IPS-18c (cell line): ENCODE results near the gene NAT8L.

Experiments used
- H3K4me3 ChIP-seq: 2 replicates; pipeline ENCODE4 v1.7.0; 2013; ENCODE audit warnings: low read depth, mild to moderate bottlenecking, low read length, moderate library complexity; ENCODE audit not compliant: insufficient read depth
- H3K9me3 ChIP-seq: one replicate; pipeline ENCODE4 v1.6.1; 2013; ENCODE audit warnings: mild to moderate bottlenecking, low read length, moderate library complexity; ENCODE audit not compliant: control insufficient read depth, insufficient read depth

The NAT8L gene

DNA sequence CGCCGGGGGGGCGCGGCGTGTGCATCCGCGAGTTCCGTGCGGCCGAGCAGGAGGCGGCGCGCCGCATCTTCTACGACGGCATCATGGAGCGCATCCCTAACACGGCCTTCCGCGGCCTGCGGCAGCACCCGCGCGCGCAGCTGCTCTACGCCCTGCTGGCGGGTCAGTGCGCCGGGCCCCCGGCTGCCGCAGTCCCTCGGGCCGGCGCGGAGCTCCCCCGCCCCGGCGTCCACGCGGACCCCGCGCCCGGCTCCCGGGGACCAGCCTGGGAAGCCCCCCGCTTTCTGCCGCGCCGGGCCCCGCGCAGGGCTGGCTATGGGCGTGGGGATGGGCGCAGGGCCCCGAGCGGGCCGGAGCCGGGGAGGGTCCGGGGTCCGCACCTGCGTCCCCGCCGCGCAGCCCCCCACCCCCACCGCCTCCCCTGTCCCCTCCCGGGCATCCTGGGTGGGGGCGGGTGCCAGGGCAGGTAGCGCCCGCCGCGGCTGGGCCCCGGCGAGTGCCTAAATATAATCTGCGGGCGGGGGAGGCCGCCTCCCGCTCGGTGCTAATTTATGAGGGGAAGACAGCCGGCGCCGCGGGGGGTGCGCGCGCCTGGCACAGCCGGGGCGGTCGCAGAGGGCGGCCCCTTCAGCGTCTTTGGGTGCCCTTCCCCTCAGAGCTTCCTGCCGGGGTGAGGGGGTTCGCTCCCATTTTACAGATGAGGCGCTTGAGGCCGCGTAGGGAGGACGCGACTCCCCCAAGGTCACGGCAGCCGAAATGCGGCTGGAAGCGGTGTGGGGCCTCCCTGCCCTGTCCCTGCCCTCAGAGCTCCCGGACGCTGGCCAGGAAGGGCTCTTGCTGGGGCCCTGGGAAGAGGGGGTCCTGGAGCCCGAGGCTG is 837 bp downstream of the NAT8L start:
- Histone ChIP-seq H3K4me3 (no peak overlapping the region; the same call in 1 of the 2 replicates), H3K9me3 (no peaks in the 10 kb centered on the region)

DNA sequence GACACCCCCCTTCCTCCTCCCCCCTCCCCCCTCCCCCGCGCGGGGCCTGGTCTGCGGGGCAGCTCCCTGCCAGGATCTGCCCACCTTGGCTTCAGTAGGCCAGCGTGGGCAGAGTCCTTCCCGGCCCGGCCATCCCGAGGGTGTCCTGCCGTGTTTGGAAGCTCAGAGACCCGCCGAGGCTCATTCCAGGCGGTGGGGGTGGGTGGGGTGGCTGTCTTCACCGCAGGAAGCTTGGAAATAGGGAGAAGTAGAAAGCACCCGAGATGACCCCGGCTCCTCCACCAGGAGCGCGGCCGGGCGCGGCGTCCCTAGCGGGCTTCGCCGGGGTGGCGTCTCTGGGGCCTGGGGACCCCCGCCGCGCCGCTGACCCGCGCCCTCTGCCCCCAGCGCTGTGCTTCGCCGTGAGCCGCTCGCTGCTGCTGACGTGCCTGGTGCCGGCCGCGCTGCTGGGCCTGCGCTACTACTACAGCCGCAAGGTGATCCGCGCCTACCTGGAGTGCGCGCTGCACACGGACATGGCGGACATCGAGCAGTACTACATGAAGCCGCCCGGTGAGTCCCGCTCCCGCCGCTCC is 1.6 kb downstream of the NAT8L start:
- H3K9me3 ChIP-seq = no peaks in the 10 kb centered on the region
- H3K4me3 ChIP-seq = peak overlapping the region; percentile 46

DNA sequence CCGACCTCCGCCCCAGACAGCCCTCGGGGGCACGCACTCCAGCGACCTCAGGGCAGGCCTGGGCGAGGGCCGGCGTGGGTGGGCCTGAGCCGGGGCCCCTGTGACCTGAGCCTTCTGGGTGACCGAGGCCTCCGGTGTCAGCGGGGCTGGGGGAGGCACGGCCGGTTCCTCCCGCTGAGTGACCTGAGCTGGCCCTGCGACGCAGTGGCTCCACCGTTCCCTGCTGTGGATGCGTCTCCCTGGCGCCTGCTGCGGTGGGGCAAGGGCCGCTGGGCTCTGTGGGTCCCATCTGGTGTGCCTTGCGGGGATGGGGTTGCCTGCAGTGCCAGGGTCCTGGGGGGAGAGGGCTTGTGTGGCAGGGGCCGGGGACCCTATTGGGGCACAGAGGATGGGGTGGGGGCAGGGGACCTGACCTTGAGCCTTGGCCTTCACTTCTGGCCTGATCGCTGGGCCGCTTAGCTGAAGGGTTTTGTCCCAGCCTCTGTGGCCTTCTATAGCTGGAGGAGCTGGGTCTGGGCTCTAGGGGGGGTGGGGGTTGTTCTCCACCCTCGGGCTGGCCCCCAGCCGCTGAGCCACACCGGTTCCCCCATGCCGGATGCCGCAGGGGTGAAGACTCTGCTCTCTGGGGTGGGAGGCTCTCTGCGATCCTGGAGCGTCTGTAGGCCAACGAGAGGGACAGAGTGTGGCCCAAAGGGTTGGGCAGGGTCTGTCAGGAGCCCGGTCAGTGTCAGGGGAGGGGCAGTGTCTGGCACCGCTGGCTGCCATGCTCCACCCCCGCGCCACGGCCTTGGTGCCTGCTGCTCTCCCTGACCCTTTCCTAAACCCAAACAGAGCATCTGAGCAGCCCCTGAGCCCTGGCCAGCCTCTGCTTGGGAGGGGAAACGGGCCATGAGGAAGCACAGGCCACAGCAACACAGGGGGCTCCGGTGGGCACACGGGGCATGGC is 2.3 kb downstream of the NAT8L start:
- H3K4me3 ChIP-seq = peak overlapping the region; percentile 46; the same call in 1 of the 2 replicates
- H3K9me3 ChIP-seq = no peaks in the 10 kb centered on the region

DNA sequence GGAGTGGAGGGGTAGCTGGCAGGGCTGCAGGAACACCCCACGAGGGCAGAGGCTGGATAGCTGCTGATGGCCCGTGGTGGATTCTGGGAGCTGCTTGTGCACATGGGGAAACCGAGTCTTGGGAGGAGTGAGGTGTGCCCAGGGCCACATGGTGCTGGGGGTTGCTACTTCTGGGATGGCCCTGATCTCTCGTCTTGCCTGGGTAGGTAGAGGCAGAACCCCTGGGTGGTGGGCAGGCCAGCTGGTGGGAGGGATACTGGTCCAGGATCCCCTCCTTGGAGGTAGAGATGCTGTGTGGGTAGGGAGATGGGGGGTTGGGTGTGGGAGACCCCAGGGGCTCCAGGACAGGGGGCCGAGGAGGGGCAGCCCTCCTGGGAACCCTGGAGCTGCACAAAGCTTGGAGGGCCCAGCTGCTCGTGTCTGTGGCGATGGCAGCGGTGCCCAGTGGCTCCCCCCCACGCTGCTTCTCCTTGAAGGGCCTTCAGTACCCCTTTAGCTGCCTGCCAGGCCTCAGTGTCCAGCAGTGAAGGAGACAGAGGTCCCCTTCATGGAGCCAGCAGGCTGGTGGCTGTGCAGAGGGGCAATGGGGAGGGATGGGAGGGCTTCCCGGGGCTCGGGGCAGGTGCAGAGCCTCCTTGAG is 3.2 kb downstream of the NAT8L start:
- Histone ChIP-seq H3K4me3 (no peak overlapping the region), H3K9me3 (no peaks in the 10 kb centered on the region)

DNA sequence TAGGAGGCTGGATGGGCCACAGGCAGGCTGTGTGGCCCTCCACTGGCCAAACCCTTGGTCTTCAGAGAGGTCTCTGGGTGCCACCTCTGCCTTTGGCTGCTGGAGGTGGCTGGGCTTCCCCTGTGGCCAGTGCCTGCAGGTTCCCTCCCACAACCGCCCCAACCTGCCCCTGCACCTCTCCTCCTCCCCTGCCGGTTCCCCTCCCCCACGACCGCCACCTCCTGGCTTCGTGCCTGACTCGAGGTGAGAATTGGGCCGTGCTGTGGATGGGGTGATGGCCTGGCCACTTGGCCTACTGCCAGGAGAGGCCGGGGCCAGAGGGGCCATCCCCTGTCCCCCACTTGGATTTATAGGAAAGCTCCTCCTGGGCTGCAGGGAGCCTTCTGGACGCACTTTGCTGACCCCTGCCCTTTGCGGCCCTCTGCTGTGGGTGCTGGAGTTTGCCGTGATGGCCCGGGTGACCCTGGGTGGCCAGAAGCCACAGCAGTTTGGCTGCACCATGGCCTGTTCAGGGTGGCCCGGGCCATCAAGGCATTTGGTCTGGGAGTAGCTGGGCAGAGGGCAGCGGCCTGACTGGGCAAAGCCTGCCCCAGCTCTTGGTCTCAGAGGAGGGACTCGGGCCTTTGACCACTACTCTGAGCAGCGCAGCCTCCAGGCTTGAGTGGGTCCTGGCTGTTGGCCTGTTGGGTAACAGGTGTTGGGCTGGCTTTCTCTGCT is 3.8 kb downstream of the NAT8L start:
- H3K4me3 ChIP-seq = no peak overlapping the region
- H3K9me3 ChIP-seq = no peaks in the 10 kb centered on the region

DNA sequence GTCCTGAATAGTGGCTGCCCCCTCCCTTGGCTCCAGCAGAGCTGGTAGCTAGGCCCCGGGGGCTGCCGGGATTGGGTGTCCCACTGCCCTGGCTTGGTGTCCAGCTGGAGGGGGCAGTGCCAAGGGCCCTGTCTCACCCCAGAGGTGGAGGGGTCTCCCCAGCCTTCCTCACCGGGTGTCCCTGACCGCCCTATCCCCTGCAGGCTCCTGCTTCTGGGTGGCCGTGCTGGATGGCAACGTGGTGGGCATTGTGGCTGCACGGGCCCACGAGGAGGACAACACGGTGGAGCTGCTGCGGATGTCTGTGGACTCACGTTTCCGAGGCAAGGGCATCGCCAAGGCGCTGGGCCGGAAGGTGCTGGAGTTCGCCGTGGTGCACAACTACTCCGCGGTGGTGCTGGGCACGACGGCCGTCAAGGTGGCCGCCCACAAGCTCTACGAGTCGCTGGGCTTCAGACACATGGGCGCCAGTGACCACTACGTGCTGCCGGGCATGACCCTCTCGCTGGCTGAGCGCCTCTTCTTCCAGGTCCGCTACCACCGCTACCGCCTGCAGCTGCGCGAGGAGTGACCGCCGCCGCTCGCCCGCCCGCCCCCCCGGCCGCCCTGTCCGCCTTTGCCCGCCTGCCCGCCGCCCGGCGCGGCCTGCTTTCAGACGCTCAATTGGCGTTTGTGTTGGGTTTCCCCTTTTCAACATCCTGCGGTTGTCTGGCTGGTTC is 4.6 kb downstream of the NAT8L start:
- Histone ChIP-seq H3K9me3 (no peaks in the 10 kb centered on the region), H3K4me3 (no peak overlapping the region)

DNA sequence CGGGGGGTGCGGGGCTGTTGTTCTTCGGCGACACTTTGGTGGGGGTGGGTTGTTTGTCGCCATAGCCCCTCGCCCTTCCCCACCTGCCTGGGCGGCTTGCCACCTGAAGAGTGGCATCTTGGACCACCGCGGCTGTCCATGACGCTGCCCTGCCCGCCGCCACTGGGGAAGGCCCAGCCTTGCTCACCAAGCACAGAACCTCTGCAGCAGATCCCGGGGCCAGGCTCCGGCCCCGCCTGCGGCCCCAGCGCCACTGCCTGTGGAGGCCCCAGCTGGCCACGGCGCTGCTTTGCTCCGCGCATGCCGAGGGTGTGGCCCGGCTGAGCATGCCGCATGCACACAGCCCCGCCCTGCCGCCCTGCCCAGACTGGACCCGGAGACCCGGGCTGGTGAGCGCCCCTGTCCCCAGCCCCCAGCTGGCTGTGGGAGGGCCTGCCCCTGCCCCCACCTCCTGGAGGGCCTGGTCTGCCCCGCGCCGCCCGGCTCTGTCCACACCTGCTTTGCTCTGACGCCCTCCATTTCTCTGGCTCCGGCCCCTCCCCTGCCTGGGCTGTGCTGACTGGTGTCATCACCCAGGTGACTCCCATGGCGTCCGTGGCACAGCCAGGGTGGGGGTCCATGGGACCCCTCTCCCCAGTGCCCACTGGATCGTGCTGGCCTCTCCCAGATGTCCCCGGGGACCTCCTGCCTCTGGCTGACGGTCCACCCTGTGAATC is 5.3 kb downstream of the NAT8L start:
- Histone ChIP-seq H3K4me3 (no peak overlapping the region), H3K9me3 (no peaks in the 10 kb centered on the region)

DNA sequence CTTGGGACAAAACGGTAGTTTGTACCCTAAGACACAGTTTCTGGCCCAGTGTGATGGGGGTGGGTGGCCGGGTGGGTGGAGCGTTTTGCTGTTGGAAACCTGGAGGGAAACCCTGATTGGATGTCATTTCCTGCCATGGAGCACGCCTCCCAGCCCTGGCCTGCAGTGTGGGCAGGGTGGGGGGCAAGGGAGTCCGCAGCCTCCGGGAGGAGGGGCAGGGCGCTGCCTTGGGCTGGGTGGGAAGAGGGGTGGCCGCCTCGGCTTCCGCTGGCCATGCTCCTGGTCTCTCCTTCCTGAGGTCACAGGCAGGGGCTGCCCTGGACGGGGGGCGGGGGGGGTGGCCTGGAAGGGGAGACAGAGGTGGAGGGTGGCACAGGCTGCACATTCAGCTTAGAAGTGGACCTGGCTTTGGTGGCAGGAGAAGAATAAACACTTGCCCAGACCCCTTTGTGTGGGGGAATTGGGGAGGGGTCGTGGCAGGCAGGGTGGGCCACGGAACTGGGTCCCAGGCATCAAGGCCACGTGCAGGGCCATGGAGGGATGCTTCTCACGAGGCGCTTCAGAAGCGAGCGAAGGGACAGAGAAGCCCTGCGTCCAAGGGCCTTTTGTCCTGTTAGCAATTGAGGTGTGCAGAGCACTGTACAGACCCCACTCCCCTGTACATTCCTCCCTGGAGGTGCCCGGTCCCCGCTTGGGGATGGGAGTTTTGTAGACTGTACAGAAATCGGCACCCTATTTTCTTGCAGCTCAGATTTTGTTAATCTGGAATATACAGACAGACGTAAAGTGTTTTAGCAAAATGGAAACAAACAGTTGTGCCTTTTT is 6.2 kb downstream of the NAT8L start:
- H3K9me3 ChIP-seq = no peaks in the 10 kb centered on the region
- H3K4me3 ChIP-seq = no peak overlapping the region

DNA sequence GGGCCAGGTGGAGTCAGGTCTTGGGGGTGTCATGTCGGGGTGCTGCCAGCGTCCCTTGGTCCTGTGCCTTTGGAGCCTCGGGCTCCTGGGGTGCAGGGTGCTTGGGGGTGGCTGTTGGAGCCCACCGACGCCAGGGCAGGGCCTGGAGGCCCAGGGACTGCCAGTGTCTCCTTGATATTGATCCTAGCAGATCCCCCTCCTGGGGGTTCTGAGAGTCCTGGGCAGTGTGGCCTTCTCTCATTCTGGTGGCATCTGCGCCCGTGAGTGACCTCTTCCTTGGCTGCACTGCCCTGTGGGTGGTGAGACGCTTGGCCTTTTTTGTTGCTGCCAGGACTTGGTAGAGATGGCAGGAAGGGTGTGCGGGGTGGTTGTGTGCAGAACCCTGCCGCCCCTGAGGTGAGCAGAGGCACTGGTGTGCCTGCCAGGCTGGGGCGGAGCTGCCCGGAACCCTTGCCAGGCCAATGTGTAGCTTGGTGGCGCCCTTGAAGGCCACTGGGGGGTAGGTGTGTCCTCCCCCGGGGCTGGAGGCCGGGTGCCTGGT is 7.0 kb downstream of the NAT8L start:
- no peaks in the 10 kb centered on the region for H3K9me3 ChIP-seq

DNA sequence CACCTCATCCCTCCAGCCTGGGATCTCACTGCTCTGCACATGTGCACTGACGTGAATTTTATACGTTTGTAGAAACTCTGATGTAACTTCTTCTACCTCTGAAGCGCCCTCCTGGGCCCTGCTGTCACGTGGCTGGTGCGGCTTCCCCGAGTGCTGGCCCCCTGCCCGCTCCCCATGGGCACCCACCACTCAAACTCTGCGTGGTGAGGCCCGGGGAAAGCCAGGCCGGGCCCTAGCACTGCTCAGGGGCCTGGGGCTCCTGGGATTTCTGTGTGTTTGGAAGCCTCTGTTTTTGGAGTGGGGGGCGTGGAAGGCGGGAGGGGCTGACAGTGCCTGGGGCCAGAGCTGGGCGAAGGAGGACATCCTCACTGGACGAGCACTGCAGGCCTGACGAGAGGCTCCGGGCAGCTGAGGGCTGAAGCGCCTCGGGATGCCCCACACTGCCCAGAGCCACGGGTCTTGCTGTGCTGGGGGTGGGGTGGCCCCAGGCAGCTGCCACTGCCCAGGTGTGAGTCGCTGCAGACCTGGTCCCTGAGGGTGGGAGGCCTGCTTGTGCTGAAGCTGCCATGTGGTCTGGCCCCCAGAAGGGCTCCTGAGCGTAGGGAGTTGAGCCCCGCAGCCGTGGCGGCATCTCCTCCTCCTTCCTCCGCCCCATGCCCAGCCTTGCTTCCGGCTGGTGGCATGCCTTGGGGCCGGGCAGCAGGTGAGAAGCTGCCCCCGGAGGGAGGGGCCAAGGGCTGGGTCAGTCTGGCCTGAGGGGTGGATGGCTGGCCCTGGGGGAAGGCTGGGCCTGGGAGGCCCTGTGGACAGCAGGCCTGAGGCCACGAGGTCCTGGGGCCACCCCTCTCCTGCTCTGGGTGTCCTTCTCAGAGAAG is 7.7 kb downstream of the NAT8L start:
- H3K4me3 ChIP-seq = no peak overlapping the region
- H3K9me3 ChIP-seq = no peaks in the 10 kb centered on the region

More for the DNA sequence above, 7.0 kb downstream of the NAT8L start:
- H3K4me3 ChIP-seq = no peak overlapping the region

DNA sequence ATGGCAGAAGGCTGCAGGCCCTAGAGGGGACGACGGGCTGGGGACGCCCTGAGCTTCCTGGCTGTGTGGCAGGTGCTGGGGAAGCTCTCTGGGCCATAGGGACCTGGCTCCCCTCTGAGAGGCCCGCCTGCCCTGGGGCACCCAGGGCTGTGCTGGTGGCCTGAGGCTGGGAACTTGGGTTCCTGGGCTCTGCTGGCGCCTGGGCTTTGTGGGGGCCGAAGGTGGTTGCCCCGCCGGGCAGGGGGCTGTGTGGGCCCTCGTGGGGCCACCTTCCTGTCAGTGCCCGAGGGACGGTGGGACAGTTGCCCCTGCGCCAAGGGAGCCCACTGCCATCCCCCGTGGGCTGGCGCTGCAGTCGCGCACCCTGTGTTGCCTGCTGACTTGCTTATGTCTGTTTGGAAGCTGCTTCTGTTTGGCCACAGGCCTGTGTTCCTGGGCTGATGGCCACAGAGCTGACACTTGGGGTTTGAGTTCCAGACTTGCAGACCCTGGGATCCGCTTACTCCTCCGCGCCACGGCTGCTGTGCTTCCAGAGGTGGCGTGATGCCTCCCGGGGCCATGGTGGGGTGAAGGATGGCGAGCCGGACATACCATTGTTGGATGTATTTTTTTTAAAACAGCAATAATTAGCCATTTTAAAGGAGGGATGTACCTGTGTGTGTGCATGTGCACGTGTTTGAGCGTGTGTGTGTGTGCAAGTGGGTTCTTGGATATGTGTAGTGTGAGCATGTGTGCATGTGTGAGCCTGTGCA is 8.5 kb downstream of the NAT8L start:
- no peaks in the 10 kb centered on the region for H3K9me3 ChIP-seq
- H3K4me3 ChIP-seq = no peak overlapping the region

DNA sequence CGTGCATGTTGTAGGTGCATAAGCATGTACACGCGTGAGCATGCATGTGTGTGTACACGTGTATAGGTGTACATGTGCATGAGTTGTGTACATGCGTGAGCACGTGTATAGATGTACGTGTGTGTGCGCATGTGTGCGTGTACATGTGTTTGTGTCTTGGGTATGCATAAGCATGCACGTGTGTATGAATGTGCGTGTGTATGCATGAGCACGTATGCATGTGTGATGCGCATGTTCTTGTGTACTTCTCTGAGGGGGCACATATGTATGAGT is 9.0 kb downstream of the NAT8L start:
- Histone ChIP-seq H3K9me3 (no peaks in the 10 kb centered on the region), H3K4me3 (no peak overlapping the region)

DNA sequence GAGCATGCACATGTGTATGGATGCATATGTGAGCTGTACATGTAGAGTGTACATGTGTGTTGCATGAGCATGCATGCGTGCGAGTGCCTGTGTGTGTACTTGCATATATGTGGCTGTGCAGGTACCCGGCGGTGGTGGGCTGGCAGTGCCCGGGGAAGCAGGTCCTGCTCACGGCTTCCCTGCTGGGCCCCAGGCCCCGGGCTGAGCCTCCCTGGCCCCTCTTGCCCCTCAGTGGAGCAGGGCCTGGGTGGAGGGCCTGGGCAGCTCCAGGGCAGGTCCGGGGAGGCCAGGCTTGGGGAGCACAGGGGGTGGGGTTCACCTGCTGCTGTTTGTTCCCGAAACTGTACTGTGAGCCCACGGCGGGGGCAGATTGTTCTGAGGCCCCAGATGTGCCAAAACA is 9.4 kb downstream of the NAT8L start:
- H3K9me3 ChIP-seq = no peaks in the 10 kb centered on the region
- H3K4me3 ChIP-seq = no peak overlapping the region
